Stimulated activated CD4-positive, alpha-beta T cell treated with anti-CD3 and anti-CD28 coated beads, Interleukin-12 subunit alpha, Interleukin-12 subunit beta, amount 100 ng/mL, for 24 hours (primary cell): ENCODE measurements around the gene SPECC1L.
"Not testable (repeated sequence)": the region's sequence is repeated elsewhere in the genome, so short reads cannot be mapped to it uniquely, and the experiment has no call there.

Experiments used
- DNase-seq, 2 experiments: peaks; one replicate each; pipeline ENCODE4 v3.0.0-alpha.2; 2020; ENCODE audit warnings: low read depth in 2 of 2

The SPECC1L gene

GRCh38 chr22:24270556-24271385 lies at the start of gene SPECC1L:
TSS of gene SPECC1L (plus strand) at chr22:24270831. CDS start at chr22:24302232, 31,401 bp downstream.
- peak; percentile 80 to 82 for DNase-seq

- DNase-seq = no peak
These were observed 46.2 kb upstream of the SPECC1L start for GRCh38 chr22:24224468-24224867.

- no peak for DNase-seq
These were observed 45.5 kb upstream of the SPECC1L start for GRCh38 chr22:24225044-24225601.

GRCh38 chr22:24225951-24226350 lies 44.7 kb upstream of the SPECC1L start:
- no peak for DNase-seq

- peak; percentile 21 to 63 for DNase-seq
These were observed 39.5 kb upstream of the SPECC1L start for GRCh38 chr22:24230911-24231656.

- no peak for DNase-seq
These were observed 38.9 kb upstream of the SPECC1L start for GRCh38 chr22:24231706-24232105.

GRCh38 chr22:24232124-24232523 lies 38.5 kb upstream of the SPECC1L start:
- DNase-seq = no peak

GRCh38 chr22:24232725-24233124 lies 37.9 kb upstream of the SPECC1L start:
- no peak for DNase-seq

- DNase-seq = no peak
These were observed 37.4 kb upstream of the SPECC1L start for GRCh38 chr22:24233235-24233634.

- no peak for DNase-seq
These were observed 36.8 kb upstream of the SPECC1L start for GRCh38 chr22:24233816-24234215.

- no peak for DNase-seq
These were observed 35.3 kb upstream of the SPECC1L start for GRCh38 chr22:24235315-24235714.

- DNase-seq = no peak
These were observed 34.0 kb upstream of the SPECC1L start for GRCh38 chr22:24236656-24237055.

- not testable (repeated sequence) for DNase-seq
These were observed 32.4 kb upstream of the SPECC1L start for GRCh38 chr22:24238101-24238694.

- DNase-seq = no peak
These were observed 30.2 kb upstream of the SPECC1L start for GRCh38 chr22:24240381-24240780.

GRCh38 chr22:24240985-24241692 lies 29.5 kb upstream of the SPECC1L start:
- not testable (repeated sequence) for DNase-seq

- DNase-seq = not testable (repeated sequence)
These were observed 27.2 kb upstream of the SPECC1L start for GRCh38 chr22:24243417-24243816.

- no peak for DNase-seq
These were observed 26.4 kb upstream of the SPECC1L start for GRCh38 chr22:24244144-24244787.

GRCh38 chr22:24245030-24245431 lies 25.6 kb upstream of the SPECC1L start, which contains the start of gene GGT5:
TSS of gene GGT5 (minus strand) at chr22:24245082. CDS start at chr22:24244725, 357 bp downstream.
- DNase-seq = not testable (repeated sequence)

GRCh38 chr22:24245584-24246561 lies 24.8 kb upstream of the SPECC1L start:
- DNase-seq = not testable (repeated sequence)
